ENCODE measurements around the gene SLC6A4.

DNA sequence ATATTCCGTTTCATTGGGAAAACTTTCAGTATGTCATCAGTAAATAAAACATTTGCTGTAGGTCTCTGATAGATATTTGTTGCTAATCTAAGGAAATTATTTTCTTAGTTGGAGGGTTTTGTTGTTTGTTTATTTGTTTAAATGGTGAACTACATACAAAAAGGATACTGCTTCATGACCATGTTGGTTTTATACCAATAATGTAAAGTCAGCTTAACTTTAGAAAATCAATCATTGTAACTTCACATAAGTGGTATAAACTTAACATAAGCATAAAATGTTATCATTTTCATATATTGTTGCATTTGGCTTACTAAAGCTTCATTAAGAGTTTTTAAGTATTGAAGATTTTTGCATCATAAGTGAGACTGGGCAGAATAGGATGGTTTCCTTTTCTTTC is 60.9 kb downstream of the SLC6A4 start:
- no peak for TF ChIP-seq SIN3A (IDR thresholded peaks at IDR 0.05; ENCODE audit: borderline replicate concordance, insufficient read depth, low read length)
- TF ChIP-seq POLR2AphosphoS5 (IDR thresholded peaks at IDR 0.05; ENCODE audit: low read depth, low read length), result no peak
- no peak for TF ChIP-seq TAF1 (IDR thresholded peaks at IDR 0.05; ENCODE audit: borderline replicate concordance, insufficient read depth, low read length)
